Esophagus squamous epithelium (tissue), 4 donors: ENCODE results near the gene TNRC6A.

Experiments used
- CTCF ChIP-seq, 6 experiments: fragments of 450-650 bp in 4 of 6; fragments of 200-600 bp in 2 of 6; sonication (generic) in 2 of 6; IDR thresholded peaks; one replicate each; pipeline ENCODE4 v1.5.1; 2016 to 2019; ENCODE audit warnings: antibody characterized with exemption in 6 of 6, mild to moderate bottlenecking in 4 of 6, moderate library complexity in 4 of 6
- POLR2A ChIP-seq, 4 donors: fragments of 450-650 bp; IDR thresholded peaks; one replicate each; pipeline ENCODE4 v1.6.1; 2017; ENCODE audit warnings: antibody characterized with exemption in 4 of 4, mild to moderate bottlenecking in 4 of 4, moderate library complexity in 3 of 4

GRCh38 chr16:24761526-24761925 lies 32.1 kb downstream of the TNRC6A start:
- no peak for TF ChIP-seq CTCF (IDR thresholded peaks at IDR 0.05)
- no peak for TF ChIP-seq POLR2A (IDR thresholded peaks at IDR 0.05)
